Astrocyte (in vitro differentiated cells and primary cell): ENCODE results near the gene RALGAPA1. TPM values are rescaled to one million over a fixed set of nuclear protein-coding genes. Genes with fewer than 3 reads are reported as not detected.

Experiments used
- total RNA-seq: library from RNA; stranded (reverse); gene quantifications from 2 replicates; pipeline ENCODE4 v1.2.1, GENCODE V29; 2021

The RALGAPA1 gene
- total RNA-seq, 1 donor from 2014 or later: 24.8 TPM

Other genes starting within 250 kb of the RALGAPA1 start
- gene BRMS1L, start 17.0 kb upstream of the RALGAPA1 start, total RNA-seq: 9.6 and 12.0 TPM in 2 replicates